Activated CD4-positive, alpha-beta memory T cell treated with anti-CD3 and anti-CD28 coated beads for 36 hours (primary cell): ENCODE results near the gene RBPJ. TPM values are rescaled to one million over a fixed set of nuclear protein-coding genes. Genes with fewer than 3 reads are reported as not detected.

Experiments used
- CTCF ChIA-PET: fragments of 350-600 bp; sonication (Branson Sonifier 250); formaldehyde crosslinking; loops from one replicate; lab custom pipeline; 2021; ENCODE audit warnings: antibody characterized with exemption, inconsistent platforms; lab: Charles Lee
- POLR2A ChIA-PET: fragments of 350-600 bp; sonication (Branson Sonifier 250); formaldehyde crosslinking; loops from one replicate; lab custom pipeline; 2021; ENCODE audit warnings: antibody characterized with exemption; lab: Charles Lee
- DNase-seq: peaks from one replicate; pipeline ENCODE4 v3.0.0-alpha.2; 2020
- H3K27ac Mint-ChIP-seq: one replicate; pipeline ENCODE4 v1.8.0; 2021; ENCODE audit warnings: mixed read lengths
- H3K27me3 Mint-ChIP-seq: one replicate; pipeline ENCODE4 v1.8.0; 2021; ENCODE audit warnings: mixed read lengths
- H3K36me3 Mint-ChIP-seq: one replicate; pipeline ENCODE4 v1.8.0; 2021; ENCODE audit warnings: mixed read lengths
- H3K4me1 Mint-ChIP-seq: one replicate; pipeline ENCODE4 v1.8.0; 2021; ENCODE audit warnings: low read depth, mixed read lengths
- H3K4me3 Mint-ChIP-seq: one replicate; pipeline ENCODE4 v1.8.0; 2021; ENCODE audit warnings: mild to moderate bottlenecking, mixed read lengths
- H3K9me3 Mint-ChIP-seq: one replicate; pipeline ENCODE4 v1.8.0; 2021; ENCODE audit warnings: mixed read lengths
- intact Hi-C: fragments of 100-400 bp; cut with micrococcal nuclease; formaldehyde crosslinking; loops from one replicate; pipeline ENCODE4 v1.15.1; 2023
- total RNA-seq, 2 experiments: library from RNA; stranded (reverse); gene quantifications; one replicate each; pipeline ENCODE4 v1.2.3, GENCODE V29; 2021

Gene RBPJ
- 100 to 1,000 TPM; 262 to 269 TPM for total RNA-seq

GRCh38 chr4:26320538-26321372 lies at the start of gene RBPJ:
Gene RBPJ, plus strand, starts transcription at chr4:26321014. Its CDS starts 15 bp downstream, at chr4:26321029.
- peaks cover 43% of the 10 kb centered on the region for H3K4me1 Mint-ChIP-seq
- H3K9me3 Mint-ChIP-seq = peaks cover 16% of the 10 kb centered on the region
- no peaks in the 10 kb centered on the region for H3K27me3 Mint-ChIP-seq
- intact Hi-C loops = loop anchor here (5.0 kb wide), 4 partner anchors 188 to 682 kb away; partner anchors contain the start of genes SMIM20 and TBC1D19
- H3K4me3 Mint-ChIP-seq = peak within 1 kb of the TSS; percentile 100
- H3K27ac Mint-ChIP-seq = peak within 1 kb of the TSS; percentile 100
- H3K36me3 Mint-ChIP-seq = peaks cover 44% of the 10 kb centered on the region
- DNase-seq = peak; percentile 91
- ChIA-PET CTCF (interaction anchor here (0.8 to 2.9 kb wide), 8 partner anchors 127 to 333 kb away, joined by 3 to 24 read pairs (median 4); no protein-coding TSS in a partner anchor), POLR2A (interaction anchor here (0.5 to 3.5 kb wide), 22 partner anchors 10 to 913 kb away, joined by 3 to 89 read pairs (median 6); partner anchors contain the start of gene TBC1D19)

- H3K9me3 Mint-ChIP-seq = no peaks in the 10 kb centered on the region
- POLR2A ChIA-PET = no interaction called here
- H3K4me1 Mint-ChIP-seq = peaks cover 19% of the 10 kb centered on the region
- intact Hi-C loops = no loop called here
- no peak for DNase-seq
- no peaks in the 10 kb centered on the region for H3K36me3 Mint-ChIP-seq
- H3K27ac Mint-ChIP-seq = no peak overlapping the region
- CTCF ChIA-PET = no interaction called here
- no peak overlapping the region for H3K4me3 Mint-ChIP-seq
- no peaks in the 10 kb centered on the region for H3K27me3 Mint-ChIP-seq
These were observed 49.1 kb upstream of the RBPJ start for GRCh38 chr4:26271703-26272102.

GRCh38 chr4:26272654-26273615 lies 47.9 kb upstream of the RBPJ start:
- no peak for DNase-seq
- Mint-ChIP-seq H3K4me1 (peaks cover 19% of the 10 kb centered on the region), H3K36me3 (no peaks in the 10 kb centered on the region), H3K27ac (peak overlapping the region; percentile 0), H3K9me3 (no peaks in the 10 kb centered on the region), H3K27me3 (no peaks in the 10 kb centered on the region), H3K4me3 (no peak overlapping the region)
- ChIA-PET POLR2A (no interaction called here), CTCF (no interaction called here)
- intact Hi-C loops = no loop called here

DNA sequence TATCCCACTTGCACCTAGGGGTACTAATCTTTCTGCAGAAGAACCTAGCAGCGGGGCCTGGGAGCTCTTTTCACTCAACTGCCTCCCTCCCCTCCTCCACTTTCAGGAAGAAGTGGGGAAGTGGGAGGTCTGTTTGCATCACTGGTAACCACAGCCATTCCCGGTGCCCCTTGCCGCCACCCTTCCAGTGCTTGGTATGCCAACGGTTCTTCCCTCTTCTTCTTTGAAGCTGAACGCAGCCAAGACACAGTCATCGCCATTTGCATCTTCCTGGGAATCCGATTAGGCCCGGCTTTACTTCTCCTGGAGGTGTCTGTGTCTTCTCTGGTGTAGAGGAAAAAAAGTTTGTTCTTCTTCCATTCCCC lies 47.2 kb upstream of the RBPJ start:
- Mint-ChIP-seq H3K36me3 (no peaks in the 10 kb centered on the region), H3K4me3 (no peak overlapping the region), H3K27me3 (no peaks in the 10 kb centered on the region), H3K9me3 (no peaks in the 10 kb centered on the region), H3K4me1 (peaks cover 19% of the 10 kb centered on the region), H3K27ac (no peak overlapping the region)
- POLR2A ChIA-PET = no interaction called here
- CTCF ChIA-PET = no interaction called here
- DNase-seq = no peak
- intact Hi-C loops = no loop called here

- Mint-ChIP-seq H3K4me1 (peaks cover 19% of the 10 kb centered on the region), H3K9me3 (no peaks in the 10 kb centered on the region), H3K27ac (no peak overlapping the region), H3K4me3 (no peak overlapping the region), H3K27me3 (no peaks in the 10 kb centered on the region), H3K36me3 (no peaks in the 10 kb centered on the region)
- no peak for DNase-seq
- ChIA-PET CTCF (interaction anchor here (1.2 kb wide), 1 partner anchor 28 kb away, joined by 3 read pairs; no protein-coding TSS in a partner anchor), POLR2A (no interaction called here)
- intact Hi-C loops = no loop called here
These were observed 45.5 kb upstream of the RBPJ start for GRCh38 chr4:26275281-26275680.

GRCh38 chr4:26279446-26279845 lies 41.4 kb upstream of the RBPJ start:
- Mint-ChIP-seq H3K27ac (no peak overlapping the region), H3K4me3 (no peak overlapping the region), H3K36me3 (no peaks in the 10 kb centered on the region), H3K27me3 (no peaks in the 10 kb centered on the region), H3K9me3 (no peaks in the 10 kb centered on the region), H3K4me1 (no peaks in the 10 kb centered on the region)
- ChIA-PET POLR2A (no interaction called here), CTCF (no interaction called here)
- intact Hi-C loops = no loop called here
- DNase-seq = no peak

DNA sequence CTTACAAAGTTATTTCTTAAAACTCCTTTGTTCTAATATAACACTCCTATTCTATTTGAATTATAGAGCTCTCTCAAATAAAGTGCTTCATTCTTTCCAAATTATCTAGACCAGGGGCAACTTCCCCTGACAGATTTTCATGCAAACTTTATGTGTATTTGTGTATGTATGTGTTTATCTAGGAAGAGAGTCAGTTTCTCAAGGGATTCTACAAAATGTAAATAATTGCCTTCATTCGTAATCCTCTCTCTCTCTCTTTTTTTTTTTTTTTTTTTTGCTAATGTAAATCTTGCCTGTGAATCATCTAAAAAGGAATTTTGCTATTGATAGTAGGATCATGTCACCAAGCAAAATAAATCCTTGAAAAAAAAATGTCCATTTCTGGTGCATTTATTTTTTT lies 38.9 kb upstream of the RBPJ start:
- Mint-ChIP-seq H3K4me3 (no peak overlapping the region), H3K36me3 (no peaks in the 10 kb centered on the region), H3K27me3 (no peaks in the 10 kb centered on the region), H3K4me1 (peaks cover 11% of the 10 kb centered on the region), H3K27ac (no peak overlapping the region), H3K9me3 (no peaks in the 10 kb centered on the region)
- intact Hi-C loops = no loop called here
- ChIA-PET CTCF (no interaction called here), POLR2A (no interaction called here)
- DNase-seq = no peak

GRCh38 chr4:26284536-26284935 lies 36.3 kb upstream of the RBPJ start:
- no peak for DNase-seq
- CTCF ChIA-PET = no interaction called here
- intact Hi-C loops = no loop called here
- Mint-ChIP-seq H3K36me3 (no peaks in the 10 kb centered on the region), H3K4me1 (peaks cover 22% of the 10 kb centered on the region), H3K27me3 (no peaks in the 10 kb centered on the region), H3K4me3 (no peak overlapping the region), H3K9me3 (no peaks in the 10 kb centered on the region), H3K27ac (no peak overlapping the region)
- POLR2A ChIA-PET = no interaction called here

DNA sequence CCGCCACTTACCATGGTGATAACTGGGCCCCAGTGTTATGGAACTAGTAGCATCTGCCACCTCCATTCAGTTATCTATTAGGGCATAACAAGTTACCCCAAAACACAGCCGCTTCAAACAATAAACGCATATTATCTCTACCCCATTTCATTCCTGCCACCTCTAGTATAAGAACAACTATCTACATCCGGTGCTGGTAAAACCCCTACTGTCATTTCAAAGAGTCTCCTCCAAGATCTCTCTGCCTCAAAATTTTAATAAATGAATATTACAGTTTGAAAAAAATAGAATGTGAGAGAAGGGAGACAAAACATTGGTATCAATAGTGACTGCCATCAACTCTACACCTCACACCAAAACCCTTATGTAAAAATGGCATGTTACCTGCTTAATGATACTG lies 35.5 kb upstream of the RBPJ start:
- H3K27me3 Mint-ChIP-seq = no peaks in the 10 kb centered on the region
- intact Hi-C loops = loop anchor here (5.0 kb wide), 1 partner anchor 53 kb away; no protein-coding TSS in a partner anchor
- ChIA-PET CTCF (no interaction called here), POLR2A (no interaction called here)
- no peak overlapping the region for H3K4me3 Mint-ChIP-seq
- peaks cover 22% of the 10 kb centered on the region for H3K4me1 Mint-ChIP-seq
- no peak for DNase-seq
- H3K27ac Mint-ChIP-seq = no peak overlapping the region
- no peaks in the 10 kb centered on the region for H3K9me3 Mint-ChIP-seq
- H3K36me3 Mint-ChIP-seq = no peaks in the 10 kb centered on the region

- intact Hi-C loops = loop anchor here (1.0 to 5.0 kb wide), 5 partner anchors 25 to 213 kb away; no protein-coding TSS in a partner anchor
- DNase-seq = no peak
- Mint-ChIP-seq H3K4me3 (no peak overlapping the region), H3K27ac (no peak overlapping the region), H3K4me1 (peaks cover 25% of the 10 kb centered on the region), H3K36me3 (no peaks in the 10 kb centered on the region), H3K27me3 (no peaks in the 10 kb centered on the region), H3K9me3 (no peaks in the 10 kb centered on the region)
- CTCF ChIA-PET = interaction anchor here (0.6 to 0.8 kb wide), 2 partner anchors 42 to 228 kb away, joined by 3 read pairs; no protein-coding TSS in a partner anchor
- POLR2A ChIA-PET = interaction anchor here (1.0 to 1.4 kb wide), 2 partner anchors 31 to 32 kb away, joined by 3 to 4 read pairs; no protein-coding TSS in a partner anchor
These were observed 33.1 kb upstream of the RBPJ start for GRCh38 chr4:26287756-26288155.

DNA sequence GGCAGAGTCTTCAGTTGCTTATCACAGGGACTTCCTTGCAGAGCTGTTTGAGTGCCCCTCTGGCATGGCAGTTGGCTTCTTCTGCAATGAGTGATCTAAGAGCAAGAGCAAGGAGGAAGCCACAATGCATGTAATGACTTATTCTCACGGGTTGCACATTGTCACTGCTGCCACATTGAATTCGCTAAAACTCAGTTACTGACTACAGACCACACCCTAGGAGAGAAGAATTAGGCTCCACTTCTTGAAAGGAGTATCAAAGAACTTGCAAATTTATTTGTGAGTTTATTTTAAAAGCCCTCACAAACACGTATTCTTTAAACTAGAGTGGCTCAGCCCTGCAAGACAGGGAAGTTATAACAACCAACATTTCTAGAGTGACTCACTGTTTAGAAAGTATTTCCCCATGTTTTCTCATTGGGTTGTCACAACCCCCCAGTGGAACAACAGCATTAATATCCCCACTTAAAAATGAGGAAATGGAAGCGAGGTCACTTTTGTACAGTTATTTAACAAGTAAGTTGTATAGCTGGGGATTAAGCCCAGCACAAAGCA lies 32.4 kb upstream of the RBPJ start:
- Mint-ChIP-seq H3K27me3 (no peaks in the 10 kb centered on the region), H3K4me3 (no peak overlapping the region), H3K9me3 (no peaks in the 10 kb centered on the region), H3K4me1 (peaks cover 25% of the 10 kb centered on the region), H3K36me3 (no peaks in the 10 kb centered on the region), H3K27ac (peak overlapping the region; percentile 66)
- DNase-seq = peak; percentile 74
- ChIA-PET POLR2A (interaction anchor here (1.0 to 1.4 kb wide), 2 partner anchors 30 to 32 kb away, joined by 3 to 4 read pairs; no protein-coding TSS in a partner anchor), CTCF (interaction anchor here (0.6 kb wide), 1 partner anchor 229 kb away, joined by 3 read pairs; no protein-coding TSS in a partner anchor)
- intact Hi-C loops = loop anchor here (1.0 to 5.0 kb wide), 5 partner anchors 24 to 214 kb away; no protein-coding TSS in a partner anchor
